UCSD-AML1 (cell line): ENCODE measurements around the gene PODNL1.

ENCODE experiments used
- DNase-seq: peaks from one replicate; lab custom pipeline; 2025; ENCODE audit not compliant: unreplicated experiment; lab: John Stamatoyannopoulos, UW

The PODNL1 gene

DNA sequence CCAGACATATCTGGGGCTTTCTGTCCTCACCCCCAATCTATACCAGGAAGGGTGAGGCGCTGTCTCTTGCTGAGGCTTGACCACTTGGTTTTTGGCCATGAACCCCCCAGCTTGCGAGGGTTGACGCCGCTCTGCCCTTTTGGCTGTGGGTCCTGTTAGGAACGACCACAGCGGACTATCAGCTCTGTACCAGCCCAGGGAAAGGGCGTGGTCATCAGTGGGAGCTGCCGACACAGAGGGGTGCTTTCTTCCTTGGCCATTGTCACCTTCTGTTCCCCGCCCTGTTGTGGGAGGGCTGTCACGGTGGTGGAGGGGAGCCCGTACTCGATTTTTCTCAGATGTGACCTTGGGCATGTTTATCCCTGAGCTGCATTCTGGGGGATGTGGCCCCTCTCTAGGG, 19.8 kb upstream of the PODNL1 start:
- no peak for DNase-seq

DNA sequence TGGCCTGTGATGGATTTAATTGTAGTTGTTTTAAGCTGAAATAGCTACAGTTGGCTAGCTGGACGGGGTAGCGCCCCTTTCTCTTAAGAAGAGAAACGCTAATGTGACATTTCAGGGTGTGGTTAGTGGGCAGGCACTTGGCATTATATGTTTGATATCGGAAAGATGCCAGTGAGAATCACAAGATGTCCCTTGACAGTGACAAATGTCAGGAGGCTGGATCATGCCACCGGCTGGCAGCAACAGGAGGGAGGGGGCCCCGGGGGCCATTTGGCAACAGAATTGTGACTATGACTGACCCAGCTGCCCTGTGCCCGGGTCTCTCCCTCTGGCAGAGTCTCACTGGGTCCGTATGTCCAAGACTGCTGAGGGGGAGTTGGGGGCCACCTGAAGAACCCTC, 18.8 kb upstream of the PODNL1 start:
- no peak for DNase-seq

DNA sequence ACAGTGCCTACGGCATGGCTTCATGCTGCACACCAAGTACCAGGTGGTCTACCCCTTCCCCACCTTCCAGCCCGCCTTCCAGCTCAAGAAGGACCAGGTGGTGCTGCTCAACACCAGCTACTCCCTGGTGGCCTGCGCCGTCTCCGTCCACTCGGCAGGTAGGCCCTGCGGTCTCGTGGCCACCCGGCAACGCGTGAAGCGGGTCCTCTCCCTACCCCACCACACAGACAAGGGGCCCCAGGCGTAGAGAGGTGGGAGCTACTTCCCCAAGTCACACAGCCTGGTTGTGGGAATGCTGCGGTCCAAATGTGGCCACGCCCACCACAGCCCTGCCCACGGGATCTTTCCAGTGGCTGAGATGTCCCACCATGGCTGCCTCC, 18.1 kb upstream of the PODNL1 start:
- no peak for DNase-seq

DNA sequence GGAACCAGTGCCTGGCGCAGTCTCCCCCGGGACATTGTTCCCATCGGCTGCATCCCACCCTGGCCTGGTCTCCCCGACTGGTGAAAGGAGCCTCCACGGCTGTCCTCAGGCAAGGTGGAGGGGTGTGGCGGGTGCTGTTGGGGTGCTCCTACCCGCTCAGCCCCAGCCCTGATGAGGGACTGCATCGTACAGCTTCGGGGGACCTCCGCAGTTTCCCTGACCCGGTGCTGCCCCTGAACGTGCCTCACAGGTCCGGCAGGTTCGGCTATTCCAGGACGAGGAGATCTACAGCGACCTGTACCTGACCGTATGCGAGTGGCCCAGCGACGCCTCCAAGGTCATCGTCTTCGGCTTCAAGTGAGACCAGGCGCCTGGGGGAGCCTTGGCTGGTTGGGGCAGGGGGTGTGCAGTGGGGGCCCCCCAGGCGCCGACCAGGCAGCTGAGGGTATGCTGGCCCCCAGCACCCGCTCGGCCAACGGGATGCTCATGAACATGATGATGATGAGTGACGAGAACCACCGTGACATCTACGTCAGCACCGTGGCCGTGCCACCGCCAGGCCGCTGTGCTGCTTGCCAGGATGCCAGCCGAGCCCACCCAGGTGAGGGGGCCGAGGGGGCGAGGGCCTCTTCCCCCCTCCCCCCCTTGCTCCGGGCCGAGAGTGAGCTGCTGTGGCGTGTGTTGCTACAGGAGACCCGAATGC, 17.6 kb upstream of the PODNL1 start:
- DNase-seq: no peak

DNA sequence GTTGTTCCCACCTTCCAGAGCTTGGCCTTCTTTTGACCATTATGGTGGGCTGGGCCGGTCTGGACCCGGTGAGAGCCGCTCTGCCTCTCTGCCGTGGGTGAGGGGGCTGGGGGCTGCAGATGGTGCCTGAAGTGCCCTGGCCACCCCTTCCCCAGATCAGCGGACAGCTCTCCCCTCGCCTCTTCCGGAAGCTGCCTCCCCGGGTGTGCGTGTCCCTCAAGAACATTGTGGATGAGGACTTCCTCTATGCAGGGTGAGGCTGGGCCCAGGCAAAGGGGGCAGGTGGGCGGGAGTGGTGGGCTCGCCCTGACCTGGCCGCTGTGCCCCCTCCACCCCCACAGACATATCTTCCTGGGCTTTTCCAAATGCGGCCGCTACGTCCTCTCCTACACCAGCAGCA, 16.0 kb upstream of the PODNL1 start:
- DNase-seq: no peak

DNA sequence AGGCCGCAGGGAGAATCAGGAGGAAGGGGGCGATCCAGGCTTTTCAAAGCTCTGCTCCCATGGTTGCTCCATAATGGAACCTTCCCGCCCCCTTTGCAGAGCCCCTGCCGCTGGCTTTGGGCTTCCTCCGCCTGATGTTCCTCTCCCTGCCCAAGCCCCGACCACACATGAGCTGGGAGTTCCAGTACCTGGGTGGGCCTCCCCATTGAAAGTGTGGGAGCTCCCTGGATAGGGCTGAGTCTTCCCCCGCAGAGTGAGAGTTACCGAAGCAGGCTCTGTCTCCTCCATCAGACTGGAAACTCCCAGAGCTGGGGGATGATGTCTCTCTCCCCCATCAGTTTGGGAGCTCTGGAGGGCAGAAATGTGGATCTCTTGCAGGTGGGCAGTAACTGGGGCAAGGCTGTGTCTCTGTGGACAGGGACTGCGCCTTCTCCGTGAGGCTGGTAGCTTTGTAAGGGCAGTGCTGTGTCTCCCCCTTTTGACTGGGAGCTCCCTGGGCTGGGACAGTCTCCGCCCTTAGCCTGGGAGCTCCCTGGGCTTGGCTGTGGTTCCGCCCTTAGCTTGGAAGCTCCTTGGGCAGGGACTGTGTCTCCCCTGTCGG, 14.8 kb upstream of the PODNL1 start:
- peak; percentile 45 for DNase-seq

DNA sequence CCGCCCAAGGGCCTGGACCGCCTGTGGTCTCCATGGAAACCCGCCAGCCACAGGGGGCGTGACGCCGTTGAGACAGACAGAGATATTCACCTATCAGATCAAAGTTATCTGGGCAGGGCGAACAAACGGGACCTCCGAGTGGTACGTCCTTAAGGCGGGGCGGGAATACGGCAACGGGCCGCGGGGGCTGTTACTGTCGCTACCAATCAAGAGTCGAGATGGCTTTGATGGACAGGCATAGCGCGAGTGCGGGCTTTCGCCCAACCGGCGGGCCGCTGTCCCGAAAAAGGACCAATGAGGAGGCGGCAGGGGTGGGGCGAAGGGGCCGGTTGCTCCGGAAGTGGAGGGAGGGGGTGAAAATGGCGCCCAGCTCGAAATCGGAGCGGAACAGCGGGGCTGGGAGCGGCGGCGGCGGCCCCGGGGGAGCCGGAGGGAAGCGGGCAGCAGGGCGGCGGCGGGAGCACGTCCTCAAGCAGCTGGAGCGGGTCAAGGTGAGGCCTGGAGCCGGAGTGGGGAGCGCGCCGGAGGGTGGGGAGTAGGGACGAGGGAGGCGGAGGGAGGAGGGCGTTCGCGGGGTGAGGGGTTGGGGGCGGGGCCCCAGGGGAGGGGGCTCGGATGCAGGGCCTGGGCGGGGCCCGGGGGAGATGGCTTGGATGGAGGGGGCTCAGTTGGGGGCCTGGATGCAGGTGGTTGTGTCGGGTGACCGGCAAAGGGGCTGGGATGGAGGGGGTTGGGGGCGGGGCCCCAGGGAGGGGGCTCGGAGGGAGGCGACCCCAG, 14.1 kb upstream of the PODNL1 start, which contains the start of gene DCAF15:
Gene DCAF15, plus strand, starts transcription at position 356 of the 777 bp plus-strand sequence. Its CDS starts 4 bp downstream, at position 360.
- peak; percentile 99 for DNase-seq

DNA sequence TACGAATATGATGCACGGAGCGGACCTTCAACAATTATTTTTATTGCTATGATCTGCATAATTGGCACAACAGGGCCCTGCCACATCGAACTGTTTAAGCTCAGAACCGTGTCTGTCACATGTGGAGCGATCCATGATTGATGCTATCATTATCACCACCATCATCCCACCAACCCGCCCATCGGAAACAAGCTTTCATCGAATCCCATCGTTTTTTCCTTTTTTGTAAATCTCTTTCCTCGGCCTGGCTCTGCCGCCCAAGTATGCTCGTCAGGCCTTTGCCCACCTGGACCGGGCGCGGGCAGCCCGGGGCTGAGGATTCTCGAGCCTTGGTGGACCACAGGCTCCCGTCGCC, 13.6 kb upstream of the PODNL1 start:
- DNase-seq: no peak

DNA sequence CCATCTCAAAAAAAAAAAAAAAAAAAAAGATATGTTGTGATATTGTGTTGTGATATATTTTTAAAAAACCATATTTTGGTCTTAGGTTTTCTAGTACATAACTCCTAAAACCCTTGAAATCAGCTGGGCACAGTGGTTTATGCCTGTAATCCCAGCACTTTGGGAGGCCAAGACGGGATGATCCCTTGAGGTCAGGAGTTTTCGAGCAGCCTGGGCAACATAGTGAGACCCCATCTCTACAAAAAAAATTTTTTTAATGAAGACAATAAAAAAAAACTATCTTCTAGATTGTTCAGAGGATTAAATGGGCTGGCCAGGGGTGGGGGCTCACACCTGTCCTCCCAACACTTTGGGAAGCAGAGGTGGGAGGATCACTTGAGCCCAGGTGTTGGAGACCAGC, 12.8 kb upstream of the PODNL1 start:
- no peak for DNase-seq

DNA sequence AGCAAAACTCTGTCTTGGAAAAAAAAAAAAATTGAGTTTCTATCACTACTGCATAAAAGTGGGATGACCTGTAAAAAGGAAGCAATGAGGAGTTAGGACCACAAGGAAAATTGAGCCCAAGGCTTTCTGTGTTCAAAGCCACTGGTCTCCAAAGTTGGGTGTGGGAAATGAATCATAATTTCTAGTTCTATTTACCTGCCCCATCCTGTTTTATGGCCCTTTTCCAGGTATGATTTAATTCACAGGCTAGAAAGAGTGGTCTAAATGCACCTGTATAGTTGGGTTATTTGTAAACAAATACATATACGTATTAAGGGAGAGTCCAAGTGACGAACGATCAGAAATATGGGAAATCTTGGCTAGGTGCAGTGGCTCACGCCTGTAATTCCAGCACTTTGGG, 8.2 kb upstream of the PODNL1 start:
- DNase-seq: no peak

DNA sequence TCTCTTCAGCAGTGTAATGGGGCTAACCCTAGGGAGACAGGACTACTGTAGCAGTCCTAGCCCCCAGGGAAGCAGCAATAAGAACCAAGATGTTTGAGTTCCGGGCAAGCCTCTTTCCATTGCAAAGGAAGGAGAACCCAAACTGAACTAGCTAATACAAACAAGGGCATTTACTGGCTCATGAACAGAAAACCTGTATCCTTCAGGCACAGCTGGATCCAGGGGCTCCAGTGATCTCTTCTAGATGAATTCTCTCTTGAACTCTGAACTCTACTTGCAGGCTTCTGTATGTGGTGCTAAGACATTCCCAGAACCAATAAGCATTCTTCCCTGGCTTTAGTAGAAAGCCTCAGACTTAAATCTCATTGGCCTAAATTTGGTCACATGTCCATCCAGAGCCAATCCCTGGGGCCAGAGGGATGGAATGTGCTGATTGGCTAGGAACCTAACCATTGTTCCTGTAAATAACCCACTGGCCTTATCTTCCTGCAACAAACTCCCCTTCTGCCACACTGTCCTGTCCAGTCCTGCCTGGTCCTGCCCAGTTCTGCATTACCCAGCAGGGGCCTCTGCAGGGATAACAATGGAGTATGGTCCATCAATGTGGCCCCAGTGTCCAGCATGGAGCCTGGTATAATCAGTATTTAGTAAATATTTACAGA, 3.9 kb upstream of the PODNL1 start:
- DNase-seq: no peak

DNA sequence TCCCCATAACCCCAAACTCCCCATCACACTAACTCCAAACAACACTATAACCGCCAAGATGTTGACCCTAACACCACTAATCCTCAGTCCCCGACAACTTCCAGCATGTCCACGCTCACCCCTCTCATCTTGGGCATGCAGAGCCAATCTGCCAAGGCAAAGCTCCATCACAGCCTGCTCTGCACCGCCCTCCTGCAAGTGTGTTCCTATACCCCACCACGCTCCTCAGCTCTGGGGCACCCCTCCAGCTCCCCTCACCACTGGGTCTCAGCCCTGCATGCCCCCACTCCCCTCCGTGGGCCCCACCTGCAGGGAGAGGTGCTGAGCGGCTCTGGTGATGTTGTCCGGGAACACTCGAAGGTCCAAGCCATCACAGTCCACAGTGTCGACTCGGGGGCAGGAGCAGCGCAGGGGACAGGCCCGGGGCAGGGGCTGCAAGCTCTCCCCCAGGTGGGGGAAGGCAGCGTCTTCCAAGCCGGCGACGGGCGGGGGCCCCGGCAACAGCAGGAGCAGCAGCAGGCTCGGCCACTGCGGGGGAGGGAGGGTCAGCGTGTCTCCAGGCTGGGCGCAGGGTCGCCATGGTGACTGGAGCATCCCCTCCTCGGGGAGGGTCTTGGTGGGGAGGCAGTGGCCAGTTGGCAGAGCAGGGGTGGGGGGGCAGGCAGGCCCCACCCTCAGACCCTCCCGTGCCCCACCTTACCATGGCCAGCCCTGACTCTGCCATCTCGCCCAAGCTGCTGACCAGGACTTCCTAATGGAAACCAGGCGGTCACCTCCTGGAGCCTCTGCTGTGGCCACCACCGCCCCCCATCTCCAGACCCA, 527 bp downstream of the PODNL1 start:
- no peak for DNase-seq

DNA sequence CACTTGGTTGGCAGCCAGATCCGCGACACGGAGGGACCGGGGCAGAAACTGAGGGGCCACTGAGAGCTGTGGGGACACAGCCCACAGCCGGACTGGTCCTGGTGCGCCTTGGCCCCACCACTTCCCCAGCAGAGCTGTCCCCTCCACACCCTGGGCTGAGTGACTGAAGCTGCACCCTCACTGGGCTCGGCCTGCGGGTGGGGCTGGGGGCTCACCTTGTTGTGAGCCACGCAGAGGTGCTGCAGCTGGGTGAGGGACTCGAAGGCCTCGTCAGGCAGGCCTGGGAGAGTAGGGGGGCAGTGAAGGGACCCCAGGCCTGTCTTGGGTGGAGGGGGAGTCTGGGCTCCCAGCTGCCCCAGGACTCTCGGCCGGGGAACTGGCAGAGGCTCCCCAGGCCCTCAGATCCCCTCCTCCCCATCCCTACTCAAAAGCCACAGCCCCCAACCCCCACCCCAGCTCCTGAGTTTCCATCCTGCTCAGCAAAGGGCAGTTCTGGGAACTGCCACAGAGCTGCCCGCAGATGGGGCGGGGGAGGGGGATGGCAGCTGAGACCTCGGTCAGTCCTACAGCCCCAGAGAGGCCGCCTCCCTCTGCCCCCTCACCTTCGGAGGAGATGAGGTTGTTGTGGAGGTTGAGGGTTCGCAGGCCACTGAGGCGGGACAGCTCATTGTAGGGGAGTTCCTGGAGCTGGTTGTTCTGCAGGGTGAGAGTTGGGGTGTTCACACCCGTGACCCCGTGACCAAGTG, 2.3 kb downstream of the PODNL1 start:
- peak; percentile 83 for DNase-seq

DNA sequence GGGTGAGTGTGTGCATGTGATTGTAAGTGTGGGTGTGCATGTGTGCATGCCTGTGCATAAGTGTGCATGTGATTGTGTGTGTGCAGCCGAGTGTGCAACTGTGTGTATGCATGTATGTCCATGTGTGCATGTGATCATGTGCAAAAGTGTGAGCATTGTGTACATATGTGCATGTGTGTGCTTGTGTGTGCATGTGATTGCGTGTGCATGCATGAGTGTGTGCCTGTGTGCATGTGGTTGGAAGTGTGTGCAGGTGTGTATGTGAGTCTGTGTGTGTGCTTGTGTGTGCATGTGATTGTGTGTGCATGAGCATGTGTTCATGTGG, 3.5 kb downstream of the PODNL1 start:
- DNase-seq: no peak

DNA sequence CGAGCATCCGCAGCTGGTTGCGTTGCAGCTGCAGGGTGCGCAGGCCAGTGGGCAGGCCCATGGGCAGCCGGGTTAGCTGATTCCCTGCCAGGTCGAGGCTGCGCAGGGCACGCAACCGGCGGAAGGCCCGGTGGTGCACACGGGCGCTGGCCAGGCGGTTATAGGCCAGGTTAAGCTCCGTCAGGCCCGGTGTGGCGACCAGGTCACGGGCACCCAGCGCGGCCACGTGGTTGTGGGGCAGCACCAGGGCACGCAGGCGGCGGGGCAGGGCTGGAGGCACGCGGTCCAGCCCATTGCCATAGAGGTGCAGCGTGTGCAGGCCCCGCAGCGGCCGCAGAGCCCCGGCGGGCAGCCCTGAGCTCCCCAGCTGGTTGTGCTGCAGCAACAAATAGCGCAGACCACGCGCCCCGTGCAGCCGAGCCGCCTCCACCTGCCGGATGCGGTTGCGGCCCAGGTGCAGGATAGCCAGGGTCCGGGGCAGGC, 5.3 kb downstream of the PODNL1 start:
- no peak for DNase-seq

DNA sequence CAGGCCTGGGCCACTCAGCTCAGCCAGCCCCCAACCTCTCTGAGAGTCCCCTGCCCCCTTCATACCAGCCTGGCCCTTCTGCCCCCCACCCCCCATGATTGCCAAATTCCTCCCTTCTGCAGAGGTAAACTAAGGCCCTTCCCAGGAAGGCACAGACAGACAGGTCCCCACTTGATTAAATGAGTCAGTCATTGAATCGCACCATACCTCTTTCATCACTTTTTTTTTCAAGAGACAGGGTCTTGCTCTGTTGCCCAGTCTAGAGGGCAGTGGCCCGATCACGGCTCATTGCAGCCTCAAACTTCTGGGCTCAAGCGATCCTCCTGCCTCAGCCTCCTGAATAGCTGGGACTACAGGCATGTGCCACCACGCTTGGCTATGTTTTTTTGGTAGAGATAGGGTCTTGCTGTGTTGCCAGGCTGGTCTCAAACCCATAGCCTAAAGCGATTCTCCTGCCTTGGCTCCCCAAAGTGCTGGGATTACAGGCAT, 6.0 kb downstream of the PODNL1 start:
- no peak for DNase-seq

DNA sequence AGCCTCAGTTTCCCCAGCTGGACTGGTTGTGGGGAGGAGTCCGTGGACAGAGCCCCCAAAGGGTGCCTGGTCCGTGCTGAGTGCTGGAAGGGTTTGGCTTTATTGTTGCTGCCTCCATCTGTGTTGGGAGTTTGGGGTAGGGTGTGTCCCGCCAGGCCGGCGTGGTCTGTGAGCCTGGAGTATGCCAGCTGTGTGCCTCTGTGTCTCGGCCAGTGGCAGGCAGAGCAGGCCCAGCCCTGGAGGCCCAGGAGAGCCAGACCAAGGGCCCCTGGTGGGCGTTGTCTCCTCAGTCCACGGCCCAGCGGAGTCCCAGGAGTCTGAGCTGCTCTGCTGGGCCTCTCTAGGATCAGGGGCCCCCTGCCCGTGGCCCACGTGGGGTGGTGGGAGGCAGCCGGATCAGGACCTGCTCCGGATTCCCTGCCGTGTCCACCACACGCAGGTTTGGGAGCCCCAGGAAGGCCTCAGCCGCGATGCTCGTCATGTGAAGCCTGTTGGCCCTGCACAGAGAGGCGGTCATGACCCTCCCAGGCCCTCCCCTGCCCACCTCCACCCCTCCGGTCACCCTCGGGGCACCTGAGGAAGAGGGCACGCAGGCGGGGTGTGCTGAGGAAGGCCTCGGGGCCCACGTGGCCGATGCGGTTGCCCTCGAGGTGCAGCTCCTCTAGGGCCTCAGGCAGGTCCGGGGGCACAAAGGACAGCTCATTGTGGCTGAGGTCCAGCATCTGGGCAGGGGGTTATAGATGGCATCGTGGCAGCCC, 6.6 kb downstream of the PODNL1 start:
- DNase-seq: no peak

DNA sequence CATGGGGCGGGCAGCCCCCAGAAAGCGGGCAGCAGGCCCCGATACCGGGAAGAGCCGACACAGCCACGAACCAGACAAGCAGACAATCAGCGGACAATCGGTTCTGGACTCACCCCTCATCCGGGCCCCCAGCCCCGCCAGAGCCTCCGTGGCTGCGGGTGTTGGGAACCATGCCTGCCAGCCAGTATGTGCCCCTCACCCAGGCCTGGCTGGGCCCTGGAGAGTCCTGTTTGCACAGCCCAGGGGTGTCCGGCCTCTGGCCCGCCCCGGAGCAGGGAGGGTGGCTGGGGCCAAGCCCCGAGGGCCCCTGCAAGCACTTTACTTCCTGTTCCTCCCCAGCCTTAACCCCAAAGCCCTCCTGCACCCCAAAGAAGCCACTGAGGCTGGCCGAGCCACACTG, 7.8 kb downstream of the PODNL1 start:
- no peak for DNase-seq

DNA sequence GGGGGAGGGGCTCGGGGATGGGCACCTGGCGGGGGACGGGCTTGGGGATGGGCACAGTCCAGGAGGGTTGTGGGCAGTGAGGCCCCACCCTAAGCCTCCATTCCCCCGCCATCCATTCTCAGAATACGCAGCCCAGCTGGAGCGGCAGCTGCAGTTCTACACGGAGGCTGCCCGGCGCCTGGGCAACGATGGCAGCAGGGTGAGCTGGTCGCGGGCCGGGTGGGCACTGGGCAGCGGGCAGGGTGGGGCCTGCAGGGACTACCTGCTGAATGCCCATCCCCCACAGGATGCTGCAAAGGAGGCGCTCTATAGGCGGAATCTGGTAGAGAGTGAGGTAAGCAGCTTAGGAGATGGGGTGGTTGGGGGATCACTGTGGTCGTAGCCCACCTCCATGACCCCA, 8.3 kb downstream of the PODNL1 start:
- no peak for DNase-seq
